ENCODE data around the gene ABL1. TPM values are rescaled to one million over a fixed set of nuclear protein-coding genes. Genes with fewer than 3 reads are reported as not detected.

Gene ABL1
- 100 to 1,000 TPM in 1 of 4 donors, 10 to 100 TPM in 3; 58.0 to 105 (median 78.6) TPM for total RNA-seq

- Histone ChIP-seq H3K27me3 (no peaks in the 10 kb centered on the region), H3K36me3 (no peaks in the 10 kb centered on the region), H3K27ac (peak within 1 kb of the TSS; percentile 87 to 96 (median 92)), H3K4me1 (peaks cover 0 to 63% (median 30%) of the 10 kb centered on the region in 4 donors), H3K9me3 (no peaks in the 10 kb centered on the region), H3K4me3 (peak within 1 kb of the TSS; percentile 66 to 76 (median 68))
- peak; percentile 57 to 64 for DNase-seq (ENCODE audit: low spot score in 2 of 2)
- WGBS, 2 donors: 2 to 3% methylated on average over 35 to 58 of the region's 78 CpGs
- TF ChIP-seq POLR2A (IDR thresholded peaks at IDR 0.05): no peak
- TF ChIP-seq EP300 (IDR thresholded peaks at IDR 0.05): peak in 1 of 2 donors; percentile 73
- peak in 2 of 5 experiments; percentile 17 to 34 for TF ChIP-seq CTCF (IDR thresholded peaks at IDR 0.05)
Observed at GRCh38 chr9:130834371-130835336, at the start of gene ABL1. Gene ABL1, plus strand, starts transcription at chr9:130835254. Its CDS starts 193 bp downstream, at chr9:130835447.

- Histone ChIP-seq H3K27me3 (no peaks in the 10 kb centered on the region), H3K4me3 (no peak overlapping the region), H3K27ac (peak overlapping the region in 1 of 4 donors; percentile 32), H3K9me3 (peaks cover 0 to 17% (median 0%) of the 10 kb centered on the region in 4 donors), H3K36me3 (no peaks in the 10 kb centered on the region), H3K4me1 (peaks cover 0 to 45% (median 4%) of the 10 kb centered on the region in 4 donors)
- DNase-seq (ENCODE audit: low spot score in 2 of 2): no peak
- TF ChIP-seq POLR2A (IDR thresholded peaks at IDR 0.05) (no peak), CTCF (IDR thresholded peaks at IDR 0.05) (no peak), EP300 (IDR thresholded peaks at IDR 0.05) (no peak)
- 46 to 51% methylated on average over 6 of the region's 6 CpGs for WGBS, 2 donors
Observed at GRCh38 chr9:130785940-130786508, 49.0 kb upstream of the ABL1 start.

- Histone ChIP-seq H3K4me3 (no peak overlapping the region), H3K27me3 (no peaks in the 10 kb centered on the region), H3K27ac (no peak overlapping the region), H3K36me3 (no peaks in the 10 kb centered on the region), H3K9me3 (peaks cover 0 to 17% (median 0%) of the 10 kb centered on the region in 4 donors), H3K4me1 (peaks cover 0 to 40% (median 4%) of the 10 kb centered on the region in 4 donors)
- no peak for DNase-seq (ENCODE audit: low spot score in 2 of 2)
- WGBS, 2 donors: 75 to 85% methylated on average over 4 of the region's 4 CpGs
- TF ChIP-seq POLR2A (IDR thresholded peaks at IDR 0.05): no peak
- no peak for TF ChIP-seq CTCF (IDR thresholded peaks at IDR 0.05)
- TF ChIP-seq EP300 (IDR thresholded peaks at IDR 0.05): no peak
Observed at GRCh38 chr9:130786526-130786925, 48.5 kb upstream of the ABL1 start.

- no peak for DNase-seq (ENCODE audit: low spot score in 2 of 2)
- Histone ChIP-seq H3K36me3 (no peaks in the 10 kb centered on the region), H3K9me3 (peaks cover 0 to 17% (median 0%) of the 10 kb centered on the region in 4 donors), H3K27me3 (no peaks in the 10 kb centered on the region), H3K4me3 (no peak overlapping the region), H3K27ac (no peak overlapping the region), H3K4me1 (peaks cover 0 to 30% (median 7%) of the 10 kb centered on the region in 4 donors)
- no peak for TF ChIP-seq POLR2A (IDR thresholded peaks at IDR 0.05)
- TF ChIP-seq EP300 (IDR thresholded peaks at IDR 0.05): no peak
- TF ChIP-seq CTCF (IDR thresholded peaks at IDR 0.05): no peak
- WGBS, 2 donors: 94 to 96% methylated on average over 7 of the region's 7 CpGs
Observed at GRCh38 chr9:130789747-130790672, 45.0 kb upstream of the ABL1 start.
